Common myeloid progenitor, CD34-positive (primary cell): Measurements from ENCODE around the gene PGP.
"Not testable (repeated sequence)": the region's sequence is repeated elsewhere in the genome, so short reads cannot be mapped to it uniquely, and the experiment has no call there.

Experiments
- CTCF ChIA-PET: fragments of 350-600 bp; sonication (Branson Sonifier 250); formaldehyde crosslinking; loops from one replicate; lab custom pipeline; 2021; ENCODE audit warnings: antibody characterized with exemption; lab: Charles Lee
- POLR2A ChIA-PET: fragments of 350-600 bp; sonication (Branson Sonifier 250); formaldehyde crosslinking; loops from one replicate; lab custom pipeline; 2021; ENCODE audit warnings: antibody characterized with exemption; lab: Charles Lee
- DNase-seq, 3 donors: peaks; one replicate each; pipeline versions ENCODE4 v3.0.0 to v3.0.0-alpha.2; 2013
- H3K27ac ChIP-seq, 2 experiments: 1 replicate in 1 of 2; 2 replicates in 1 of 2; pipeline ENCODE4 v1.7.0; 2013; ENCODE audit warnings: inconsistent platforms in 2 of 2, low read length in 2 of 2, mild to moderate bottlenecking in 2 of 2, low read depth in 1 of 2, moderate library complexity in 1 of 2; ENCODE audit not compliant: severe bottlenecking in 2 of 2, insufficient read depth in 1 of 2, poor library complexity in 1 of 2
- H3K27me3 ChIP-seq, 5 experiments: replicated peaks in 2 of 5; 1 replicate in 3 of 5; 2 replicates in 2 of 5; pipeline versions ENCODE4 v1.6.1 to v1.7.0; 2013; ENCODE audit warnings: low read length in 4 of 5, mild to moderate bottlenecking in 2 of 5, moderate library complexity in 2 of 5, inconsistent platforms in 1 of 5; ENCODE audit not compliant: insufficient read depth in 5 of 5, control insufficient read depth in 4 of 5
- H3K36me3 ChIP-seq, 4 experiments: 1 replicate in 2 of 4; 2 replicates in 2 of 4; pipeline versions ENCODE4 v1.6.1 to v1.7.0; 2013; ENCODE audit warnings: low read length in 3 of 4, control low read depth in 1 of 4, mild to moderate bottlenecking in 1 of 4; ENCODE audit not compliant: control insufficient read depth in 4 of 4, insufficient read depth in 4 of 4
- H3K4me1 ChIP-seq, 4 experiments: 1 replicate in 3 of 4; 2 replicates in 1 of 4; pipeline versions ENCODE4 v1.6.1 to v1.7.1; 2013; ENCODE audit warnings: low read length in 3 of 4, mild to moderate bottlenecking in 3 of 4, control low read depth in 1 of 4, inconsistent platforms in 1 of 4, moderate library complexity in 1 of 4; ENCODE audit not compliant: control insufficient read depth in 4 of 4, insufficient read depth in 4 of 4; ENCODE audit errors: control extremely low read depth in 1 of 4
- H3K4me3 ChIP-seq, 7 experiments: 1 replicate in 4 of 7; 2 replicates in 3 of 7; pipeline versions ENCODE4 v1.5.1 to v1.7.0; 2013; ENCODE audit warnings: mild to moderate bottlenecking in 7 of 7, low read length in 6 of 7, moderate library complexity in 6 of 7, inconsistent platforms in 2 of 7, low read depth in 2 of 7, control low read depth in 1 of 7; ENCODE audit not compliant: insufficient read depth in 4 of 7, control insufficient read depth in 1 of 7; ENCODE audit errors: extremely low read depth in 1 of 7
- H3K9me3 ChIP-seq, 5 experiments: 1 replicate in 4 of 5; 2 replicates in 1 of 5; pipeline versions ENCODE4 v1.6.1 to v1.7.1; 2013; ENCODE audit warnings: low read length in 4 of 5, mild to moderate bottlenecking in 2 of 5, inconsistent platforms in 1 of 5, low read depth in 1 of 5, moderate library complexity in 1 of 5; ENCODE audit not compliant: control insufficient read depth in 4 of 5, insufficient read depth in 2 of 5; ENCODE audit errors: control extremely low read depth in 1 of 5
- WGBS: methylation state at CpG from one replicate; pipeline ENCODE4 v1.1.5; 2013; ENCODE audit not compliant: insufficient coverage; 5-methylcytosine and 5-hydroxymethylcytosine counted together

Gene PGP

GRCh38 chr16:2243781-2244180 is 29.1 kb upstream of the PGP start:
- peaks cover 10 to 48% (median 34%) of the 10 kb centered on the region in 4 experiments for H3K36me3 ChIP-seq
- H3K27me3 ChIP-seq = peaks cover 0 to 1% (median 0%) of the 10 kb centered on the region in 5 experiments
- H3K9me3 ChIP-seq = no peaks in the 10 kb centered on the region
- no peak for DNase-seq
- no peak overlapping the region for H3K4me3 ChIP-seq
- POLR2A ChIA-PET = no interaction called here
- no peak overlapping the region for H3K27ac ChIP-seq
- 99% methylated on average over 9 of the region's 11 CpGs for WGBS
- CTCF ChIA-PET = interaction anchor here (1.2 kb wide), 1 partner anchor 8 kb away, joined by 4 read pairs; no protein-coding TSS in a partner anchor
- H3K4me1 ChIP-seq = no peaks in the 10 kb centered on the region

GRCh38 chr16:2243031-2243528 is 28.4 kb upstream of the PGP start:
- Histone ChIP-seq H3K27me3 (peaks cover 0 to 8% (median 2%) of the 10 kb centered on the region in 5 experiments), H3K4me3 (no peak overlapping the region), H3K9me3 (no peaks in the 10 kb centered on the region), H3K4me1 (no peaks in the 10 kb centered on the region), H3K36me3 (peaks cover 10 to 48% (median 34%) of the 10 kb centered on the region in 4 experiments), H3K27ac (no peak overlapping the region)
- DNase-seq = no peak
- WGBS = 98% methylated on average over 17 of the region's 19 CpGs
- POLR2A ChIA-PET = no interaction called here
- CTCF ChIA-PET = interaction anchor here (1.2 kb wide), 1 partner anchor 9 kb away, joined by 4 read pairs; no protein-coding TSS in a partner anchor

- DNase-seq = no peak
- Histone ChIP-seq H3K4me1 (peaks cover 0 to 3% (median 1%) of the 10 kb centered on the region in 4 experiments), H3K27me3 (peaks cover 0 to 13% (median 2%) of the 10 kb centered on the region in 5 experiments), H3K36me3 (peaks cover 10 to 48% (median 34%) of the 10 kb centered on the region in 4 experiments), H3K4me3 (no peak overlapping the region), H3K27ac (no peak overlapping the region), H3K9me3 (no peaks in the 10 kb centered on the region)
- ChIA-PET POLR2A (no interaction called here), CTCF (interaction anchor here (0.9 to 1.2 kb wide), 2 partner anchors 9 to 171 kb away, joined by 3 to 4 read pairs; no protein-coding TSS in a partner anchor)
- WGBS = 91% methylated on average over 8 of the region's 11 CpGs
These were observed 28.0 kb upstream of the PGP start for GRCh38 chr16:2242598-2242997.

- H3K4me1 ChIP-seq = peaks cover 0 to 18% (median 8%) of the 10 kb centered on the region in 4 experiments
- CTCF ChIA-PET = interaction anchor here (1.0 kb wide), 1 partner anchor 9 kb away, joined by 3 read pairs; no protein-coding TSS in a partner anchor
These were observed 25.7 kb upstream of the PGP start for GRCh38 chr16:2240331-2240730.

GRCh38 chr16:2238838-2239675 is 24.4 kb upstream of the PGP start:
- POLR2A ChIA-PET = interaction anchor here (0.8 to 1.1 kb wide), 3 partner anchors 9 to 1602 kb away, joined by 3 read pairs; no protein-coding TSS in a partner anchor
- Histone ChIP-seq H3K27ac (no peak overlapping the region), H3K36me3 (peaks cover 3 to 43% (median 21%) of the 10 kb centered on the region in 4 experiments), H3K27me3 (peaks cover 0 to 43% (median 12%) of the 10 kb centered on the region in 5 experiments), H3K9me3 (no peaks in the 10 kb centered on the region), H3K4me3 (no peak overlapping the region), H3K4me1 (peaks cover 0 to 18% (median 8%) of the 10 kb centered on the region in 4 experiments)
- CTCF ChIA-PET = interaction anchor here (1.5 to 1.8 kb wide), 2 partner anchors 13 kb away, joined by 7 to 8 read pairs; partner anchors contain the start of gene ECI1
- WGBS = 96% methylated on average over 15 of the region's 15 CpGs
- DNase-seq = no peak

More at GRCh38 chr16:2240331-2240730, 25.7 kb upstream of the PGP start:
- H3K4me3 ChIP-seq, POLR2A ChIA-PET, H3K9me3 ChIP-seq, DNase-seq, H3K27ac ChIP-seq: not testable (repeated sequence)
- 92% methylated on average over 5 of the region's 9 CpGs for WGBS
- peaks cover 2 to 43% (median 23%) of the 10 kb centered on the region in 4 experiments for H3K36me3 ChIP-seq
- peaks cover 0 to 36% (median 12%) of the 10 kb centered on the region in 5 experiments for H3K27me3 ChIP-seq

GRCh38 chr16:2238150-2238837 is 23.7 kb upstream of the PGP start:
- DNase-seq = no peak
- H3K4me3 ChIP-seq = no peak overlapping the region
- peaks cover 2 to 42% (median 24%) of the 10 kb centered on the region in 4 experiments for H3K36me3 ChIP-seq
- WGBS = 74% methylated on average over 13 of the region's 18 CpGs
- no peaks in the 10 kb centered on the region for H3K9me3 ChIP-seq
- ChIA-PET CTCF (interaction anchor here (1.5 to 1.8 kb wide), 2 partner anchors 12 to 14 kb away, joined by 7 to 8 read pairs; partner anchors contain the start of gene ECI1), POLR2A (interaction anchor here (0.8 to 1.1 kb wide), 4 partner anchors 9 to 1603 kb away, joined by 3 to 4 read pairs (median 3); no protein-coding TSS in a partner anchor)
- peaks cover 0 to 43% (median 12%) of the 10 kb centered on the region in 5 experiments for H3K27me3 ChIP-seq
- H3K4me1 ChIP-seq = peaks cover 0 to 18% (median 8%) of the 10 kb centered on the region in 4 experiments
- no peak overlapping the region for H3K27ac ChIP-seq
